ENCODE data around the gene SIRPG. TPM values are rescaled to one million over a fixed set of nuclear protein-coding genes. Genes with fewer than 3 reads are reported as not detected.

Gene SIRPG
- total RNA-seq, 2 donors from 2014 or later, result 0.32 to 0.45 TPM

GRCh38 chr20:1674361-1674760 is 16.8 kb upstream of the SIRPG start:
- Histone ChIP-seq H3K4me1 (replicated peaks) (no peaks in the 10 kb centered on the region), H3K27me3 (replicated peaks; ENCODE audit: insufficient read depth) (no peaks in the 10 kb centered on the region), H3K9me3 (no peaks in the 10 kb centered on the region), H3K36me3 (no peaks in the 10 kb centered on the region), H3K27ac (no peak overlapping the region), H3K4me3 (no peak overlapping the region)
- 78% methylated on average over 3 of the region's 3 CpGs for WGBS
- intact Hi-C loops (cut with DNase I), result no loop called here
- no peak for DNase-seq (ENCODE audit: low spot score)
- TF ChIP-seq CTCF (IDR thresholded peaks at IDR 0.05) (no peak), POLR2A (IDR thresholded peaks at IDR 0.05) (no peak), POLR2AphosphoS5 (IDR thresholded peaks at IDR 0.05) (no peak)

GRCh38 chr20:1673424-1673823 is 15.8 kb upstream of the SIRPG start:
- intact Hi-C loops (cut with DNase I), result no loop called here
- Histone ChIP-seq H3K36me3 (no peaks in the 10 kb centered on the region), H3K27me3 (replicated peaks; ENCODE audit: insufficient read depth) (no peaks in the 10 kb centered on the region), H3K27ac (no peak overlapping the region), H3K9me3 (no peaks in the 10 kb centered on the region), H3K4me3 (no peak overlapping the region), H3K4me1 (replicated peaks) (no peaks in the 10 kb centered on the region)
- no peak for DNase-seq (ENCODE audit: low spot score)
- WGBS, result 66% methylated on average over 4 of the region's 4 CpGs
- no peak for TF ChIP-seq POLR2A (IDR thresholded peaks at IDR 0.05)
- TF ChIP-seq POLR2AphosphoS5 (IDR thresholded peaks at IDR 0.05), result no peak
- TF ChIP-seq CTCF (IDR thresholded peaks at IDR 0.05), result no peak

GRCh38 chr20:1672728-1673127 is 15.1 kb upstream of the SIRPG start:
- H3K9me3 ChIP-seq, result no peaks in the 10 kb centered on the region
- H3K27me3 ChIP-seq (replicated peaks; ENCODE audit: insufficient read depth), result no peaks in the 10 kb centered on the region
- no peak for DNase-seq (ENCODE audit: low spot score)
- no peaks in the 10 kb centered on the region for H3K4me1 ChIP-seq (replicated peaks)
- H3K4me3 ChIP-seq, result no peak overlapping the region
- TF ChIP-seq CTCF (IDR thresholded peaks at IDR 0.05) (no peak), POLR2A (IDR thresholded peaks at IDR 0.05) (no peak), POLR2AphosphoS5 (IDR thresholded peaks at IDR 0.05) (no peak)
- intact Hi-C loops (cut with DNase I), result no loop called here
- 70% methylated on average over 3 of the region's 3 CpGs for WGBS
- H3K36me3 ChIP-seq, result no peaks in the 10 kb centered on the region
- H3K27ac ChIP-seq, result no peak overlapping the region

GRCh38 chr20:1671891-1672669 is 14.5 kb upstream of the SIRPG start:
- H3K4me3 ChIP-seq, result no peak overlapping the region
- no peaks in the 10 kb centered on the region for H3K27me3 ChIP-seq (replicated peaks; ENCODE audit: insufficient read depth)
- no peak overlapping the region for H3K27ac ChIP-seq
- TF ChIP-seq POLR2A (IDR thresholded peaks at IDR 0.05) (no peak), CTCF (IDR thresholded peaks at IDR 0.05) (no peak), POLR2AphosphoS5 (IDR thresholded peaks at IDR 0.05) (no peak)
- 83% methylated on average over 11 of the region's 11 CpGs for WGBS
- no peaks in the 10 kb centered on the region for H3K36me3 ChIP-seq
- no peaks in the 10 kb centered on the region for H3K9me3 ChIP-seq
- intact Hi-C loops (cut with DNase I), result no loop called here
- no peaks in the 10 kb centered on the region for H3K4me1 ChIP-seq (replicated peaks)
- DNase-seq (ENCODE audit: low spot score), result no peak

- no peak for DNase-seq (ENCODE audit: low spot score)
- 84% methylated on average over 5 of the region's 5 CpGs for WGBS
Measured at GRCh38 chr20:1669304-1669703, 11.7 kb upstream of the SIRPG start.

More at GRCh38 chr20:1669304-1669703, 11.7 kb upstream of the SIRPG start:
- TF ChIP-seq POLR2A (IDR thresholded peaks at IDR 0.05) (no peak), CTCF (IDR thresholded peaks at IDR 0.05) (no peak), POLR2AphosphoS5 (IDR thresholded peaks at IDR 0.05) (no peak)
- Histone ChIP-seq H3K27me3 (replicated peaks; ENCODE audit: insufficient read depth) (no peaks in the 10 kb centered on the region), H3K36me3 (no peaks in the 10 kb centered on the region), H3K4me1 (replicated peaks) (no peaks in the 10 kb centered on the region), H3K27ac (no peak overlapping the region), H3K4me3 (no peak overlapping the region), H3K9me3 (no peaks in the 10 kb centered on the region)
- intact Hi-C loops (cut with DNase I), result no loop called here

Measured in prostate gland (tissue), 2 donors.